ENCODE results near the gene LRRC73. TPM values are rescaled to one million over a fixed set of nuclear protein-coding genes. Genes with fewer than 3 reads are reported as not detected.

LRRC73 gene
- total and polyA plus RNA-seq, 8 donors, result 0.30 to 1.0 (median 0.31) TPM; not detected in 3

DNA sequence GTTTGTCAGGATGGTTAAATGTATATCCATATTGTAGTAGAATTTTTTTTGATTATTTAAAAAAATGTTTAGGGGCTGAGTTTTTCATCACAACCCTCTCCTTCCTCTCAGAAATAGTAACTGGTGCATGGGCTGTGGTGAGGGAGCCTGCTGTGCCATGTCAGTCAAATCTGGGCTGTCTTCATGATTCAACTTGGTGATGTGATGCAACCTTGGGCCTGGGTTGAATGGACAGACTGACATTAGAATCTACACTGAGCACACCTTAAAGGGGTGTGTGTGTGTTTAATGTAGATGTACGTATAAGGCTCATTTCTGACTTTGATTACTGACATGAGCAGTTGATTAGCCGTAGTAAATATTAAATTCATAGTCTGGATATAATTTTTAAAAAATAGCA lies 29.1 kb downstream of the LRRC73 start:
- Histone ChIP-seq H3K4me1 (peaks cover 19 to 53% (median 43%) of the 10 kb centered on the region in 4 donors), H3K9me3 (no peaks in the 10 kb centered on the region), H3K4me3 (no peak overlapping the region), H3K27ac (no peak overlapping the region), H3K27me3 (no peaks in the 10 kb centered on the region), H3K36me3 (peaks cover 0 to 22% (median 7%) of the 10 kb centered on the region in 4 donors)
- intact Hi-C loops (cut with DNase I; ENCODE audit: low total_unique reads), result no loop called here
- no peak for TF ChIP-seq POLR2AphosphoS5 (IDR thresholded peaks at IDR 0.05)
- TF ChIP-seq EP300 (IDR thresholded peaks at IDR 0.05), result no peak
- TF ChIP-seq, protein P1, sequence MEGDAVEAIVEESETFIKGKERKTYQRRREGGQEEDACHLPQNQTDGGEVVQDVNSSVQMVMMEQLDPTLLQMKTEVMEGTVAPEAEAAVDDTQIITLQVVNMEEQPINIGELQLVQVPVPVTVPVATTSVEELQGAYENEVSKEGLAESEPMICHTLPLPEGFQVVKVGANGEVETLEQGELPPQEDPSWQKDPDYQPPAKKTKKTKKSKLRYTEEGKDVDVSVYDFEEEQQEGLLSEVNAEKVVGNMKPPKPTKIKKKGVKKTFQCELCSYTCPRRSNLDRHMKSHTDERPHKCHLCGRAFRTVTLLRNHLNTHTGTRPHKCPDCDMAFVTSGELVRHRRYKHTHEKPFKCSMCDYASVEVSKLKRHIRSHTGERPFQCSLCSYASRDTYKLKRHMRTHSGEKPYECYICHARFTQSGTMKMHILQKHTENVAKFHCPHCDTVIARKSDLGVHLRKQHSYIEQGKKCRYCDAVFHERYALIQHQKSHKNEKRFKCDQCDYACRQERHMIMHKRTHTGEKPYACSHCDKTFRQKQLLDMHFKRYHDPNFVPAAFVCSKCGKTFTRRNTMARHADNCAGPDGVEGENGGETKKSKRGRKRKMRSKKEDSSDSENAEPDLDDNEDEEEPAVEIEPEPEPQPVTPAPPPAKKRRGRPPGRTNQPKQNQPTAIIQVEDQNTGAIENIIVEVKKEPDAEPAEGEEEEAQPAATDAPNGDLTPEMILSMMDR (IDR thresholded peaks at IDR 0.05), result no peak
- no peak for TF ChIP-seq POLR2A (IDR thresholded peaks at IDR 0.05)
- 66 to 89% (median 80%) methylated on average over 2 of the region's 2 CpGs for WGBS, 5 donors
- no peak for DNase-seq

DNA sequence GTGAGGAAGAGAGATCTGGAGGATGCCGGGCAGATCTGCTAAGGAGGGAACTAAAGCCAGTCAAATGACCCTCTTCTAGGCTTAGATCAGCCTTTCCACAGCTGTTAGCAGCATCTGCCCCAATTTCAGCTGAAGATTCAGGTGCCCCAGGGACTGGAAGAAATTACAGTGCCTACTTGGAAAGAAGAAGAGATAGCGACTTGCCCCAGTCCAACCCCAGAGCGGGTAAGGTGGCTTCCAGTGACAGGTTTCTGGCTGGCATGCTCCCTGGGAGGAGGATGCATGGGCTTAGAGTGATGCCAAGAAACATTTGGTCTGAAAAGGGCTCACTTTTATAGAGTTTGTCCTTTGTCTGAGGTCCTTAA lies 32.2 kb downstream of the LRRC73 start:
- H3K9me3 ChIP-seq, result no peaks in the 10 kb centered on the region
- peaks cover 0 to 6% (median 0%) of the 10 kb centered on the region in 4 donors for H3K36me3 ChIP-seq
- H3K4me1 ChIP-seq, result peaks cover 19 to 53% (median 43%) of the 10 kb centered on the region in 4 donors
- TF ChIP-seq, protein P1 (IDR thresholded peaks at IDR 0.05), result no peak
- TF ChIP-seq EP300 (IDR thresholded peaks at IDR 0.05) (no peak), POLR2AphosphoS5 (IDR thresholded peaks at IDR 0.05) (no peak), POLR2A (IDR thresholded peaks at IDR 0.05) (no peak)
- peak overlapping the region; percentile 63 to 89 (median 87) for H3K27ac ChIP-seq
- 5 to 13% (median 12%) methylated on average over 3 of the region's 3 CpGs for WGBS, 5 donors
- peak overlapping the region; percentile 61 to 81 (median 73) for H3K4me3 ChIP-seq
- DNase-seq, result no peak
- intact Hi-C loops (cut with DNase I; ENCODE audit: low total_unique reads), result no loop called here
- no peaks in the 10 kb centered on the region for H3K27me3 ChIP-seq

DNA sequence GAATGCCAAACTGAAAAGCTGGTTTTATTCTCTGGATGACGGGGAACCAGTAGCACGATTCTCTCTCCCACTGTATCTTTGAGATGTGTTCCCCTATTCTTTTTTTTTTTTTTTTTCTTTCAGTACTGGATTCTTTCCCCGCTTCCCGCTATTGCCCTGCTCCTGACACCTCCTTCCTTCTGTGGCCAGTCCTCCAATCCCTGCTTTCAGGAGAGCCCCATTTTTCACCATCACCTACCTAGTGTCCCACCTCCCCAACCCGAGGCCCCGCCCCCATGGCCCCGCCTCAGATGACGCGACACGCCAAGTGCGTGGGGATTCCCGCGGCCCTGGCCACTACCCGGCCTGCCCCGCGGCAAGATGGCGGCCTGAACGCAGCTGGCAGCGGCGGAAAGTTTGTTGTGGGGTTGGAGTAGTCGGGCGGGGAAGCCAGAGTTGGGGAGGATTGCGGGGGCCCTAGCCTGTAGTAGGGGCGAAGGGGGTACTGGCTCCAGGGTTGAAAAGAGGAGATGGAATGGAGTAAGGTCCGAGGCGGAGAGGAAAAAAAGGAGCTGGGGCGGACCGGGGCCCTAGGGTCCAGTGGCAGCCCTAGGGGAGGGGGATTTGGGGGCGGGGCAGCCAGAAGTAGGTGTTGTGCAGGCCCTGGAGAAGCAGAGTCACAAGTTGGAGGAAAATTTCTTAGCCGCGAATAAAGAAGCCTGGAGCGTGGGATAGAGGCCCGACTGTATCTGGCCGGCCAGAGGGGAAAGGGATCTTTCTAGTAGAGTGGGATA lies 32.7 kb downstream of the LRRC73 start, which contains the start of gene TJAP1:
Gene TJAP1, plus strand, starts transcription at position 336 of the 773 bp plus-strand sequence. CDS start 21,432 bp downstream, outside the sequence.
- intact Hi-C loops (cut with DNase I; ENCODE audit: low total_unique reads), result no loop called here
- H3K27ac ChIP-seq, result peak within 1 kb of the TSS; percentile 63 to 89 (median 87)
- H3K9me3 ChIP-seq, result no peaks in the 10 kb centered on the region
- WGBS, 5 donors, result 1 to 2% (median 1%) methylated on average over 32 to 34 of the region's 34 CpGs
- no peaks in the 10 kb centered on the region for H3K27me3 ChIP-seq
- H3K36me3 ChIP-seq, result peaks cover 0 to 6% (median 0%) of the 10 kb centered on the region in 4 donors
- H3K4me1 ChIP-seq, result peaks cover 19 to 53% (median 43%) of the 10 kb centered on the region in 4 donors
- H3K4me3 ChIP-seq, result peak within 1 kb of the TSS; percentile 61 to 81 (median 73)
- TF ChIP-seq POLR2AphosphoS5 (IDR thresholded peaks at IDR 0.05) (peak; percentile 96), EP300 (IDR thresholded peaks at IDR 0.05) (no peak), POLR2A (IDR thresholded peaks at IDR 0.05) (peak in 1 of 4 donors; percentile 38)
- TF ChIP-seq, protein P1 (IDR thresholded peaks at IDR 0.05), result no peak
- peak; percentile 95 to 97 for DNase-seq

DNA sequence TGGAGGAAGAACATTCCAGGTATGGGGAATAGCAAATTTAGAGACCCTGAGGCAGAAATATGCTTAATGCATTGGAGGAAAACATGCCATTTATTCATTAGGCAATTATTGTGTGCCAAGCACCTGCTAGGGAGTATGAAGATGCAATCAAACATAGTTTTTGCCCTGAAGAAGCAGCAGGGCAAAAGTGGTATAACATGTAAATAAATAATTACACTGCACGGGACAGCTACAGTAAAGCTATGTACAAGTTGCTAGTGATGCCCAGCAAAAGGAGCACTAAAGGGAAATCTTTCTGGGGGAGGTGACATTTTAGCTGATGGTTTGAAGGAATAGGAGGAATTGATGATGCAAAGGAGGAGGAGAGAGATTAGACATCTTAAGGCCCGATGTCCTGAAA lies 33.4 kb downstream of the LRRC73 start:
- Histone ChIP-seq H3K4me1 (peaks cover 19 to 47% (median 41%) of the 10 kb centered on the region in 4 donors), H3K36me3 (peaks cover 0 to 6% (median 0%) of the 10 kb centered on the region in 4 donors), H3K4me3 (peak overlapping the region; percentile 61 to 81 (median 73)), H3K27me3 (no peaks in the 10 kb centered on the region), H3K9me3 (no peaks in the 10 kb centered on the region), H3K27ac (peak overlapping the region in 4 of 5 donors; percentile 87 to 89 (median 87))
- TF ChIP-seq POLR2AphosphoS5 (IDR thresholded peaks at IDR 0.05), result no peak
- no peak for TF ChIP-seq EP300 (IDR thresholded peaks at IDR 0.05)
- no peak for TF ChIP-seq POLR2A (IDR thresholded peaks at IDR 0.05)
- TF ChIP-seq, protein P1 (IDR thresholded peaks at IDR 0.05), result no peak
- 22 to 44% (median 23%) methylated on average over 2 of the region's 2 CpGs for WGBS, 5 donors
- no peak for DNase-seq
- intact Hi-C loops (cut with DNase I; ENCODE audit: low total_unique reads), result no loop called here
